ENCODE measurements around the gene PLCD1.

PLCD1 gene

GRCh38 chr3:38016410-38016809 is 13.0 kb downstream of the PLCD1 start:
- no peak for DNase-seq

GRCh38 chr3:38015984-38016383 is 13.5 kb downstream of the PLCD1 start:
- no peak for DNase-seq

GRCh38 chr3:38015485-38015884 is 14.0 kb downstream of the PLCD1 start:
- no peak for DNase-seq

- DNase-seq: no peak
These were observed 18.3 kb downstream of the PLCD1 start for GRCh38 chr3:38011111-38011510.

- no peak for DNase-seq
These were observed 19.4 kb downstream of the PLCD1 start for GRCh38 chr3:38009807-38010591.

- DNase-seq: no peak
These were observed 20.4 kb downstream of the PLCD1 start for GRCh38 chr3:38008971-38009580.

- DNase-seq: no peak
These were observed 21.2 kb downstream of the PLCD1 start for GRCh38 chr3:38008191-38008701.

- no peak for DNase-seq
These were observed 21.7 kb downstream of the PLCD1 start for GRCh38 chr3:38007754-38008090.

GRCh38 chr3:38006445-38006995 is 22.9 kb downstream of the PLCD1 start:
- no peak for DNase-seq

GRCh38 chr3:38006031-38006430 is 23.4 kb downstream of the PLCD1 start:
- no peak for DNase-seq

- DNase-seq: no peak
These were observed 24.1 kb downstream of the PLCD1 start for GRCh38 chr3:38005076-38006020.

GRCh38 chr3:38004415-38005075 is 24.9 kb downstream of the PLCD1 start:
- peak; percentile 49 for DNase-seq

GRCh38 chr3:38003817-38004414 is 25.5 kb downstream of the PLCD1 start:
- no peak for DNase-seq

- DNase-seq: peak; percentile 40
These were observed 26.0 kb downstream of the PLCD1 start for GRCh38 chr3:38003371-38003816.

- no peak for DNase-seq
These were observed 26.5 kb downstream of the PLCD1 start for GRCh38 chr3:38002940-38003339.

GRCh38 chr3:38002291-38002876 is 27.1 kb downstream of the PLCD1 start:
- DNase-seq: peak; percentile 13

- DNase-seq: peak; percentile 9
These were observed 27.9 kb downstream of the PLCD1 start for GRCh38 chr3:38001456-38002081.

GRCh38 chr3:38000965-38001455 is 28.4 kb downstream of the PLCD1 start:
- peak; percentile 10 for DNase-seq

GRCh38 chr3:38000242-38000916 is 29.1 kb downstream of the PLCD1 start:
- DNase-seq: no peak

- no peak for DNase-seq
These were observed 29.6 kb downstream of the PLCD1 start for GRCh38 chr3:37999836-38000235.
